HG03039 (cell line): ENCODE measurements around the gene PDCD1.
"Not testable (repeated sequence)": the region's sequence is repeated elsewhere in the genome, so short reads cannot be mapped to it uniquely, and the experiment has no call there.

ENCODE experiments used
- ATAC-seq: cut with Tn5 transposase; IDR thresholded peaks from one replicate; pipeline ENCODE4 v1.9.1; 2021; ENCODE audit warnings: mild to moderate bottlenecking, moderate library complexity; ENCODE audit not compliant: unreplicated experiment

The PDCD1 gene

GRCh38 chr2:241814643-241815476 lies 43.8 kb downstream of the PDCD1 start:
- ATAC-seq = no peak

- no peak for ATAC-seq
Measured at GRCh38 chr2:241814393-241814642, 44.4 kb downstream of the PDCD1 start.

GRCh38 chr2:241813644-241814392 lies 44.9 kb downstream of the PDCD1 start:
- no peak for ATAC-seq

DNA sequence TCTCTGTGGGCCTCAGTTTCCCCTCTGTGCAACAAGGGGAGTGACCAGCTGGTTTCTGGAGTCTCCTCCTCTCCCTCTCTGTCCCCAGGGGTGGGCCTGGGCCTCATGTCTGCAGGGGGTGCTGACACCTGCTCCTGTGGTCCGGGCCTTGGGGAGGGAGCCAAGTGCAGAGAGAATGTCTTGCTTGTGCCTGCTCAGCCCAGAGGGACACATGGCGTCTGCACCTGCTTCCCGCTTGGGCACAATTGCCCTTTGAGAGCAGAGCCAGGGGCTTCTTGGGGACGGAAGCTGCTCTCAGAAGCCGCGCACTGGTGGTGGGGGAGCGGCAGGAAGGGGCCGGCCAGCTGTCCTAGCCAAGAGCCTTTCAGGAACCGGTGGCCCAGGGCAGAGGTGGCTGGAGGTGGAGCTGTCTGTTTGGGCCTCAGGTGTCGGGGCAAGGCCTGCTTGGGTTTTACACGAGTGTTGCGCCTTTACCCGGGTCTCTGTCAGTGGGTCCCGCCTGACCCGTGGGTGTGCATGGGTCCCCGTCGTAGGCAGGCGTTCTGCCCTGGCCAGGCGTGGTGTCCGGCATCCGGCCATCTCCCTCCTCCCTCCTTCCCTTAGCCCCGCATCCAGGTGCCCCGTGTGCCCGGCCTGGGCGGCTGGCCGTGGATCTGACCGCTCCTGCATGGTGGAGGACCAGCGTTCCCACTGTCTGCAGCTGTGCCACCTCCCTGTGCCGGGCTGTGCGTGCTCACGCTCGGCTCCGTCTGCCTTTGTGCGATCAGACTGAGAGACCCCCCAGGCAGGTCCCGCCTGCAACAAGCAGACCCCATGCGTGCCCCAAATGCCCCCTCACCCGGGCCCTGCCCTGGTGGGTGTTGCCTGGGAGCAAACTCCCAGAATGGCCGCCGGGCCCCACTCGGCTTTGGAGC lies 45.7 kb downstream of the PDCD1 start:
- ATAC-seq = no peak

DNA sequence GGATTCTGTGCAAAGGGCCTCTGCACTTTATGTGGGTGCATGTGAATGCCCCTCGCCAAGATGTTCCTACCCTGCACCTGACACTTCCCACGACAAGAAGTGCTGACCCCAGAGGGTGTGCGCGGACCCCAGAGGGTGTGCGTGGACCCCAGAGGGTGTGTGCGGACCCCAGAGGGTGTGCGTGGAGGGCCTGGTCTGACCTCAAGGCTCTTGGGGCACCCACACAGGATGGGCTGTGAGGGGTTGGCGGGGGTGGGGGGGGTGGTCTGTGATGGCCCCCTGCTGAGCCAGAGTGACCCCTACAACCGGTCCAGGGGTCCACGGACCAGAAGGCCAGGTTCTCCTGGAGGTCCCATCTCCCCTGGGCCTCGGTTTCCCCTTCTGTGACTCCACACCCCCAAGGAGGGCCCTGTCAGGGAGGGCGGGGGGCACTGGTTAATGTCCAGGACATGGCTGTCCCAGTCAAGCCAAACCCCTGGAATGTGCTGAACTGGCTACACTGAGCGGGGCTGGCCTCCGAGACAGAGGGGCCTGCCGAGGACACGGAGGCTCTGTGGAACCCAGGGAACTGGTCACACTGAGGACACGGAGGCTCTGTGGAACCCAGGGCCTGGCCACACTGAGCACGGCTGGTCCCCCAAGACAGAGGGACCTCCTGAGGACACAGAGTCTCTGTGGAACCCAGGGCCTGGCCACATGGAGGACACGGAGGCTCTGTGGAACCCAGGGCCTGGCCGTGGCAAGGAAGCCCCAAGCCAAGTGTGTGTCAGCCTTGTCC lies 46.6 kb downstream of the PDCD1 start:
- no peak for ATAC-seq

GRCh38 chr2:241811201-241811951 lies 47.3 kb downstream of the PDCD1 start:
- no peak for ATAC-seq

DNA sequence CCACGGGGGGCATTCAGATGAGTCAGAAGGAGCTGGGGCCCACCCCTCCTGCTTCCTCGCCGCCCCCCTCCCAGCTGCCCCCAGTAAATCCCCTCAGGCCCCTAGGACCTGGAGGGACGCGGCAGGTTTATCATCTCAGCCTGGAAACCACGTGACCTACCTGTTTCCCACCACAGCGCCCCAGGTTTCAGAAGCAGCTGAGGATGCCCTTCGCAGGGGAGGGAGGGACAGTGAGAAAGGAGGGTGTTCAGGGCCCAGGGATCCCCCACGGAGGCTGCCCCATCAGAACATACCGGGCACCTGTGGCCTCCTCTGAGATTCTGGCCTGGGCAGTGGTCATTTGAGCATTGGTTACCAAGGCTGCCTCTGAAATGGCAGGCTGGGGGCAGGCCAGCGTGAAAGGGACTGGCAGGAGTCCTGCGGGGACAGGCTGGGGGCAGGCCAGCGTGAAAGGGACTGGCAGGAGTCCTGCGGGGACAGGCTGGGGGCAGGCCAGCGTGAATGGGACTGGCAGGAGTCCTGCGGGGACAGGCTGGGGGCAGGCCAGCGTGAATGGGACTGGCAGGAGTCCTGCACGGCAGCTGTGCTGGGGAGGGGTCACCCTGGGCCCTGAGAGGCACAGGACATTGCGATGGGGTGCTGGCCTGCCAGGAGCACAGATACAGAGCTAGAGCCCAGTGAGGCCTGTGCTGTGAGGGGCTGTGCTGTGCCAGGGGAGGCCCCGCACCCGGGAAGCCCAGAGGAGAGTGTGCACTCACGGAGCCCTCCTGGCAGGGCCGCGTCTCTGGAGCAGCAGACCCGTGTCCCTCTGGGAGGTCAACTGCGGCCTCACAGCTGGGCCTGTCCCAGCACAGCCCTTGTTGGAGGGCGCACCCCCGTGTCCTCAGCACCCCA lies 48.1 kb downstream of the PDCD1 start:
- no peak for ATAC-seq

DNA sequence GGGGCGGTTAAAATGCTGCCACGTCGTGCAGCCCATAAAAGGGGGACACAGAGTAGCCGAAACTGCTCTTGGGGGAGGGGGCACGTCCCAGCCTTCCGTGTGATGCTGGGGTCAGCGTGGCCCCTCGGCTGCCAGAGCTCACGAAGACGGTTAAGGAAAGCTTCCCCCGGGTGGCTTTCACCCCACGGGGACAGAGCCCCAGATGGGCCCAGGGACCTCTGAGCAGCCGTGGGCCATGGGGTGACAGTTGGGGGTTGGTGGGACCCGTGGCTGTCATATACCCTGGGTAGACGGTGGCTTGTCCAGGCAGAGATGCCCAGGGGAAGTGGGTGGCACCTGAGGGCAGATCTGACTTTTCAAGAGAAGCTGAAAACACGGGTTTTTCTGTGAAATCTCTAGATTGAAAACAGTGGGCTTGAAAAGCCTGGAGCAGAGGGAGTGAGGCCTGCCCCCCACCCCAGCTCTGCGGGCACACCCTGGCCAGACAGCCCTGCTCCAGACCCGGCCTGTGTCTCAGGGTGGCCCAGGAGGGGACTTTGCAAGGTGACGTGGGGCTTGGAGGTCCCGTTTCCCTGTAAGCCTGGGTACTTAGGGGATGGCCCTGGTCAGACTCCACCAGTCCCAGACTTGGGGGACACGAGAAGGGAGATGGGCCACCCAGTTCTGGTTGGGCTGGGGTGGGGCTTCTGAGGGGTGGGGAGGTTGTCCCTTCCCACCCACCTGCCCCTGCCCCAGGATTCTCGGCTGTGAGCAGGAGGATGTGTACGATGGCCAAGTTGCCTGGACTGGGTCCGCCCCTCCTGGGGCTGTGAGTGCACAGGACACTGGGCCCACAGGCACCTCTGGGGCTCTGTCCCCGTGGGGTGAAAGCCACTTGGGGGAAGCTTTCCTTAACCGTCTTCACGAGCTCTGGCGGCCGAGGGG lies 49.0 kb downstream of the PDCD1 start:
- ATAC-seq = no peak

DNA sequence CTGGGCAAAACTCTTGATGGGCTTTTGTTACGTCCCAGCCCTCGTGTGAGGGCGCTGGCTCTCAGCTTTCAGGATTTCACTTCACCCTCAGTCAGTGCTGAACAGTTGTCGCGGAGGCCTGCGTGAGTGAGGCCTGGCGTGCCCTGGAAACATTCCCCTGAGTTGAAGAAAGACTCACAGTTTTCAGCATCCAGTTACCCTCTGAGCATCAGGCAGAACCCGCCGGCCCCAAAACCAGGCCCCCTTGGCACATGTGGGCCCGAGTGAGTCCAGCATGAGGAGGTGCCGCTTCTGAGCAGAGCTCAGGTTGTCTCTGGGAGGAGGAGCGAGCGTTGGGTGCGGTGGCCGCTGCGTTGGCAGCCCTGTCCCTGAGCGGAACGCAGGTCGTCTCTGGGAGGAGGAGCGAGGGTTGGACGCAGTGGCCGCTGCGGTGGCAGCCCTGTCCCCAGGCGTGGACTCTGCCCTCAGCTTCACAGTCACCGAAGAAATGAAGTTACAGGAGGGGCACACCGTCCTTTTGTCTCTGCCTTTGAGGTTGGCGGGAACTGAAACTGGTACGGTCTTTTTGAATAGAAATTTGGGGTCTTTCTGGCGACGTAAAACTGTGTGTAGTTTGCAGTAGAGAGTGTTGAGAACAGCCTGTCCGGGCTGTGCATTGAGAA lies 49.8 kb downstream of the PDCD1 start, which contains the start of gene NEU4:
Gene NEU4 (plus strand): TSS at position 473 of the 662 bp plus-strand sequence. CDS start 5,292 bp downstream, outside the sequence.
- ATAC-seq = no peak

GRCh38 chr2:241808051-241808720 lies 50.5 kb downstream of the PDCD1 start:
- ATAC-seq = no peak

DNA sequence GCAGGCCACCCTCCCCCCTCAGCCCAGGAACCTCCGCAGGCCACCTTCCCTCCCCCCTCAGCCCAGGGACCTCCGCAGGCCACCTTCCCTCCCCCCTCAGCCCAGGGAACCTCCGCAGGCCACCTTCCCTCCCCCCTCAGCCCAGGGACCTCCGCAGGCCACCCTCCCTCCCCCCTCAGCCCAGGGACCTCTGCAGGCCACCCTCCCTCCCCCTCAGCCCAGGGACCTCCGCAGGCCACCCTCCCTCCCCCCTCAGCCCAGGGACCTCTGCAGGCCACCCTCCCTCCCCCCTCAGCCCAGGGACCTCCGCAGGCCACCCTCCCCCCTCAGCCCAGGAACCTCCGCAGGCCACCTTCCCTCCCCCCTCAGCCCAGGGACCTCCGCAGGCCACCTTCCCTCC lies 52.5 kb downstream of the PDCD1 start:
- ATAC-seq = not testable (repeated sequence)

DNA sequence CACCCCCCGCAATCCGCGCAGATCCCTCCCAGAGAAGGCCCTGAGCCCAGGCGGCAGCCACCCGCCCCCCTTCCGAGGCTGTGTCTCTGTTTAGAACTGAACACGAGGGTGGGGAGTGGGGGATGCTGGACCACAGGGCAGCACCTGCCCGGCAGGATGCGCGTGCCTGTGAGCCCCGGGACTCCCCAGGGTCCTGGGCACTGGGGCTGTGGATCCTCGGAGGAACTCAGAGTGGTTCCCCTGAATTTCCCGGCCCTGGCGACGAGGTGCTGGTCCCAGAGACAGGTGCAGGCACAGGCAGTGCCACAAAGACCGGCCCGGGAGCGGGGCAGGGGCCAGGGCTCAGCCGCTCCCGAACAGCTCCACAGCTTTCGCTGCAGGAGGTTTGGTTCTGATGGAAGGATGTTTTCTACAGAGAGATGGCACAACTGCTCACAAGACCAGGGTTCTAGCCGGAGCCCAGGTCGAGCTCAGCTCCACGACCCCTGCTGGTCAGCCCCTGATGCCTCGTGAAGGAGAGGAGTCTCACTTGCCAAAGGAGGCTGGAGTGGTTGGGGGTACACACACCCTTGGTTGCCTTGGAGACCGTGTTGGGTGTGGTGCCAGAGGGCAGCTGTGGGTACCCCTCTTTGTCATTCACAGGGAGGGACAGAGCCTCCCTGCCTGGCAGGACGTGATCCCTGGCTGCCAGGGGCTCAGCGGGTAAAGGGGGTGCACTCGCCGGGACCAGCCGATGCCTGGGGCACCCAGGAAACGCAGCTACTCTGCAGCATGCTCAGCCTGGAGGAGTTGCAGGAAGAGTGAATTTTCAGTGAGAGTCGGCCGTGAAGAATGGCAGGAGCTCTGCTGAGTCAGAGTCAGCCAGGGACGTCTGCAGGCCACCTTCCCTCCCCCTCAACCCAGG lies 54.1 kb downstream of the PDCD1 start:
- no peak for ATAC-seq

DNA sequence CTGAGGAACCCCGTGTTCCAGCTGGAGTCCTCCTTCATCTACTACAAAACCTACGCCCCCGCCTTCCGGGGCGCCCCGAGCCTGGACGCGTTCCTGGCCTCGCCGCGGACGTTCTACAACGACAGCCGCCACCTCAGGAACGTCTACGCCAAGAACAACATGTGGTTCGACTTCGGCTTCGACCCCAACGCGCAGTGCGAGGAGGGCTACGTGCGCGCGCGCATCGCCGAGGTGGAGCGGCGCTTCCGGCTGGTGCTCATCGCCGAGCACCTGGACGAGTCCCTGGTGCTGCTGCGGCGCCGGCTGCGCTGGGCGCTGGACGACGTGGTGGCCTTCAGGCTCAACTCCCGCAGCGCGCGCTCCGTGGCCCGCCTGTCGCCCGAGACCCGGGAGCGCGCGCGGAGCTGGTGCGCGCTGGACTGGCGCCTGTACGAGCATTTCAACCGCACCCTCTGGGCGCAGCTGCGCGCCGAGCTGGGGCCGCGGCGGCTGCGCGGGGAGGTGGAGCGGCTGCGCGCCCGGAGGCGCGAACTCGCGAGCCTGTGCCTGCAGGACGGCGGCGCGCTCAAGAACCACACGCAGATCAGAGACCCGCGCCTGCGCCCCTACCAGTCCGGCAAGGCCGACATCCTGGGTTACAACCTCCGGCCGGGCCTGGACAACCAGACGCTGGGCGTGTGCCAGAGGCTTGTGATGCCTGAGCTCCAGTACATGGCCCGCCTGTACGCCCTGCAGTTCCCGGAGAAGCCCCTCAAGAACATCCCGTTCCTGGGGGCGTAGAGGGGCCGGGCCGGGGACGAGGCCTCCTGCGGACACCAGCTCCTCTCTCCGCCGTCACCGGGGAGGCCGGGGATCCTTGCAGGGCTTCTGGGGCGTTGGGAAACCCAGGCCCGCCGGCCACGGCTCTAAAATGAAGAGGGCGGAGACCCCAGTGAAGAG lies 55.0 kb downstream of the PDCD1 start:
- no peak for ATAC-seq
